Putamen (tissue), 1 donor: ENCODE measurements around the gene FAM174A.

Source experiments
- DNase-seq: peaks from one replicate; pipeline ENCODE4 v3.0.0-alpha.2; 2016; ENCODE audit warnings: low spot score

The FAM174A gene

DNA sequence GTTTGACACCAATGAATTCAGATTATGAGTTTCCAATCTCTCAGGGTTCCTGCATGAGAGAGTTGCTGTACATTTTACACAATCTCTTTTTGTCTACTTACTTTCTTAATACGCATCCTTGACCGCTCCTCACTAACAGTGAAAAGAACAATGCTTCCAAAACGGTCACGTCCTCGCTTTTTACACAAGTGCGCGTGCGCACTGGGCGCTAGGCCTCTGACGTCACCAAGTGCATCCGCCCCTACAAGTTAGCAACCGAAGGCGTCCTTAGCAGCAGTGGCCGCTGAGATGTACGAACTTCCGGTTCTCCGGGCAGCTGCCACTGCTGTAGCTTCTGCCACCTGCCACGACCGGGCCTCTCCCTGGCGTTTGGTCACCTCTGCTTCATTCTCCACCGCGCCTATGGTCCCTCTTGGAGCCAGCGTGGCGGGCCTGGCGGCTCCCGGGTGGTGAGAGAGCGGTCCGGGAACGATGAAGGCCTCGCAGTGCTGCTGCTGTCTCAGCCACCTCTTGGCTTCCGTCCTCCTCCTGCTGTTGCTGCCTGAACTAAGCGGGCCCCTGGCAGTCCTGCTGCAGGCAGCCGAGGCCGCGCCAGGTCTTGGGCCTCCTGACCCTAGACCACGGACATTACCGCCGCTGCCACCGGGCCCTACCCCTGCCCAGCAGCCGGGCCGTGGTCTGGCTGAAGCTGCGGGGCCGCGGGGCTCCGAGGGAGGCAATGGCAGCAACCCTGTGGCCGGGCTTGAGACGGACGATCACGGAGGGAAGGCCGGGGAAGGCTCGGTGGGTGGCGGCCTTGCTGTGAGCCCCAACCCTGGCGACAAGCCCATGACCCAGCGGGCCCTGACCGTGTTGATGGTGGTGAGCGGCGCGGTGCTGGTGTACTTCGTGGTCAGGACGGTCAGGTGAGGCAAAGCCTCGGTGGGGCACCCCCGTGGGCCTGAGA lies at the start of gene FAM174A:
Gene FAM174A (plus strand): TSS at position 315 of the 946 bp plus-strand sequence. CDS start 157 bp downstream, at position 472.
- peak; percentile 96 for DNase-seq

DNA sequence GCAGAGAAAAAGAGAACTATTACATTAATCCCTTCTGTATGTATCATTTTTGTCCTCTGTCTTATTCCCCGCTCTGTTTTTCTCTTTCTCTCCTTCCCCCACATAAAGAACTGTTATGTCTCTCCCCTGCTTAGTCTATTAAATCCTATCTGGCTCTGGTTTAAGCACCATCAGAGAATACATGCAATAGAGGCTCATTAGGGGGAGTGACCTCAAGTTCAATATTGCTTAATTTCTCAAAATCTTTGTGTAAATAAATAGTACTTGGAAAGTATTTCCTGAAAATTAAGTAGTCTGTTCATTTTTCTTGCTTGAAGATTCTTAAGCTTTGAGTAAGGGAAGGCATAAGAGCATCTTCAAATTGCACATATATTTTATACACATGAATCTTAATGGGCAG lies 41.2 kb upstream of the FAM174A start:
- no peak for DNase-seq

DNA sequence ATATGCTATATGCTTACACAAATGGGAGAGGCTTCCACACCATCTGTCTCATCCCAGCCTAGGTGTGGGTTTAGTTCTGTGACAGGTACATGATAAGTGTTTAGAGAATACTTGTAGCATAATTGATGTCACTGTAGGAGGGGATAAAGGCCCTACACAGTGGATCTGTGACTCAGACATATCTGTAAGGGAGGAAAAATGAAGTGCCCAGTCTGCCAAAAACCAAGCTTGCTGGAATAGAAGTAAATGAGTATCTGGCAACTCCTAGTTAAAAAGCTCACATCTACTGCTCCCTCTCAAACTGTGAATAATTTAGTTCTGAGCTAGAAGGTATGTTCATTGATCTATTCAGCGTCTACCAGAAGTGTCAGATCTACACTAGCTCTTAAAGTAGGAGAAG lies 38.9 kb upstream of the FAM174A start:
- DNase-seq: no peak

DNA sequence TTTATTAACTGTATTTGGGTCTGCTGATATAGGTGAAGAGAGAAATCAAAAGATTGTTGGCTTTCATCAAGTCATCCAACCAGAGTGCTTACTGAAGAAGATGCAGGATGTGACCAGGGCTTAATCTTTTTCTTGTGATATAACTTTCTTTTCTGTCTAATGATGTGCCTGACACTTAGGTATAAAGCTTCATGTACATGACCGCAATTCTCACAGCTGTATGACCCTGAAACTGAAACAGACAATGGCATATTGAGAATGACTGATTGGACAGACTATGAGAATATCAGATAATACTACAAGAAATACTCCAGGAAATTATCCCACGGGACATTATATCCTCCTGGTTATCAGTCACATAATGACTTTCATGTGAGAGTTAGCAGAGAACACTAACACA lies 32.5 kb upstream of the FAM174A start:
- no peak for DNase-seq

DNA sequence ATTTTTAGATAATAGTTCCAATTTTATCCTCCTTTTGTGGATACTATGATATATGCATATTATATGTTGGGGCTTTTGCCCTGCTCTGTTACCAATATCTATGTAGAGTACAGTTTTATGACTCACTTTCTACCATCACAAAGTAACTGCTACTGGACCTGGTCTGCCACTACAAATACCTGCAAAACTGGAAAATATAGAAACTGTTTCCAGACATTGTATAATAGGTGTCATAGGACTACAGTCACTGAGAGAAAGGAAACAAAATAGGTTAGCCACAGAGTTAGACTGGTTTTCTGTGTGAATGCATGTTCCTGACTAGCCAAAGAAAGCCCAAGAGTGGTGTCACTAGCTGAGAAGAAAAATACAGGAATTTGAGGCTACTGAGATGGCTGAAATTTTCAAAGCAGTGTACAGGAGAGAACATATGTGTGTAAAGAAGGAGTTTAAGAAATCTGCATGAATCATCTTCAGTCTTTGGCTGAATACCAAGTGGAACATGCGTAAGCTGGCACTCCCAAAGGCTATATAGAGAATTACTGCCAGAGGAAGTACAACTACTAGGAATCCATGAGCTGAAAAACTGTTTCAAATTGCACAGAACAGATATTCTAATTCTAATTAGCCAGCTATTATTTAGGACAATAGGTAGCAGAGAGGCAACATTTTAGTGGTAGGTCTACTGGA lies 29.0 kb upstream of the FAM174A start:
- DNase-seq: no peak

DNA sequence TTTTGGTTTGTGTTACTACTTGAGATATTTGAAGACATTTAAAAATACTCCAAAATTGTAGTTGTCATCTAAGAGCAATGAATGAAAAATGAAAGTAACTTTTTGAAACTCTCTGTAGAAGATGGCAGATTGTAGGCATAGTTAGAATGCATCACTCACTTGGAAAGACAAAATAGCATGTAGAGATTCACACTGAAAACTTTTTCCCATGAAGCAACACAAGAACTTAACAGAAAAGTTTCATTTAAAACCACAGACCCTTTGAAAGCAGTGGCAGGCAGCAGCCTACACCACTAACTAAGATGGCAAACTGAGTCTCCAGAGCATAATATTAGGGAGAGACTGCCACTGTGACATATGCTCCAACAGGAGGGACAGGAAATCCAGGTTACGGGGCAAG lies 18.9 kb upstream of the FAM174A start:
- DNase-seq: no peak

DNA sequence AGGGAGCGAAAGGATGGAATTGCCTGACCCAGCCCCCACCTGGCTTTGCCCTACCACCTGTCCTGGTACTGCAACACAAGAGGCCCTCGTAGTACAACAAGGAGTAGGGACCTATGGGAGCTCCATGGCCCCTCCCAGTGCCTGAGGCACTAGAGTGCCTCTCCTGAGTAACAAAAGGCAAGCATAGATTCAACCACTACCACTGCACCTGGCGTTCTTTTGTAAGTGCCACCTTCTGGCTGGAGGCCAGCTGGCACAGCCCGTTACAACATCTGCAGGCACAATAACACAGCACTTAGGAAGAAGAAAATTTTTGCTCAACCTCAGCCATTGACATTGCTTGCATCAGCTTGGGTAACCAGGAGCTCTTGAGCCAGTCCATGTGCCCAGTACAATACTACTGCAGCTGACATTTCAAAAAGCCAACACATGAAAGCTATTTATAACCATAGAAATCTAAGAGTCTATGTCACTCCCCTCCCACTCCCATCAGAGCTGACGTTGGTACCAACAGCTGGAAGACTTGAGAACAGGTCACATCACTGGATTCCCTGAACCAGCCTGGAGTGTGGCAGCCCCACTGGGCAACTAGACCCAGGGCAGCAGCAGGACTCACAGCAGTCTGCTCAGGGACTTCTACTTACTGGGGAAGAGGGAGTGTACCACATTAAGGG lies 17.7 kb upstream of the FAM174A start:
- no peak for DNase-seq

DNA sequence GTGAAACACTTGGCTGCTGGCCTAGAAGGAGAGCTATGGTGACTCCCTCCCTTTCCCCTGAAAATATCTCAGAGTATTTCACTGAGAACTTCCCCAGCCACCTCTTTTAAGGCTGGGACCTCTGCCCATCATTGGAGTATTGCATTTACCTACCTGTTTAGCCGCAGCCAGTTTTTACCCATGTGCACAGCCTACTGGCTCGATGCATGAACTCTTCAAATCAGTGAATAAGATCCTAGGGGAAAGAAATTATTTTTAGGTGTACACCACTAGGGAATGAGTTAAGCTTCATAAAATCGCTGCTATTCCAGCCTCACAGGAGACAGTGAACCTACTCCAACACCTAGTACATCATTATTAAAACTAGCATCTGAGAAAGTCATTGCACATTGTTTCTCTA lies 16.8 kb upstream of the FAM174A start:
- no peak for DNase-seq

DNA sequence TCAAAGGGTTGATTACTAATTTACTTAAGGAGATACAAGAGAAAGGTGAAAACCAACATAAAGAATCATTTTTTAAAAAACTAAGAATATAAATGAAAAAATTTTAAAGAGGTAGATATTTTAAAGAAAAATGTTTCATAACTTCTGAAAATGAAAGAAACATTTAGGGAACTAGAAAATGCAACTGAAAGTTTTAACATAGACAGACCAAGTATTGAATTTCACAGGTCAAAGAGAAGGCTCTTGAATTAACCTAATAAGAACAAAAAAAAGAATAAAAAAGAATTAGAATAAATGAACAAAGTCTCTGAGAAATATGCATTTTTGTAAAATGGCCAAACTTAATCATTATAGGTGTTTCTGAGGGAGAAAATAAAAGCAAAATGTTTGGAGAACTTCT lies 16.1 kb upstream of the FAM174A start:
- no peak for DNase-seq

DNA sequence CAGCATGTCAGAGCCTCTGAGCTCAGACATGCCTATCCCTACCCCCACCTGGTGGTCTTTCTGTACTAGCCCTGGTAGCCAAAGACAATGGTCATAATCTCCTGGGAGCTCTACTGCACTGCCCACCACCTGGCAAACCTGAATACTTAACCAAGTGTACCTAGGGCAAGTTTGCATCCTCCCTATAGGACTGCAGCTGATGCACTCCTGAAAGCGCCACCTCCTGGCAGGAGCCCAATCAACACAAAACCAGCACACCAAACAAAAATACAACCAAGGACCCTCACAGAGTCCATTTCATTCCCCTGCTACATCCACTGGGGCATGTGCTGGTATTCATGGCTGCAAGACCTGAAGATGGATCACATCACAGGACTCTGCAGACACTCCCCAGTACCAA lies 14.8 kb upstream of the FAM174A start:
- no peak for DNase-seq

DNA sequence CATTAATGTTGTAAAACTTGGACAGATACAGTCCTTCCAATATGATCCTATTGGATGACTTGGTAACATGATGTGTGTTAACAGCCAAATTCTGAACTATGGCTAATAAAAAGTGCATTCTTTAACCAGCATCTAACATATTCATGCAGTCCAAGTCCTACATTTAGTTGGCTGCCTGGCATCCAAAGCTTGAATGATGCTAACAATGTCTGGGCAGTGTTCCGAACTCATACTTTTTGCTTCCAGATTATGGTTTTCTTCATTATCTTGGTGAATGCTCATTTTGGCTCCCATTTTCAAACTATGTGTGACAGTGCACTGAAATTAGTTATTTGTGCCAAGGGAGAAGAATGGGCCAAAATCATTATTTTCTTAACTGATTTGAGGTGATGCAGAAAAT lies 2.8 kb downstream of the FAM174A start:
- DNase-seq: no peak

DNA sequence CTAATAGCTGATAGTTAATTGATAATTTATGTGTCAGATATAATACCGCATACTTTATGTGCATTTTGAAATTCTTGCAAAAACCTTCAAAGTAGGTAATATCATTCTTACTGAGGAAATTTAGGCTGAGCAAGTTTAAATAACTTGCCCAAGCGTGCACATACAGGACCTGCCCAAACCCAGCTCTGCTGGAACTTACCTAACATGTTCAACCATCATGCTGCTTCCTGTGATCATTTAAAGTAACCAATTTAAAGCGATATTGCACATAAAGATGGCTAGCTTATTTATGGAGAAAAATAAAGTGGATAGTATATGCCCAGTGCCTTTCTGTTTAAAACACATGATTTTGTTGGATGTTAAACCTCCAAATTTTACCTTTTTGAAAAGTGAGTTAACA lies 4.3 kb downstream of the FAM174A start:
- DNase-seq: no peak

DNA sequence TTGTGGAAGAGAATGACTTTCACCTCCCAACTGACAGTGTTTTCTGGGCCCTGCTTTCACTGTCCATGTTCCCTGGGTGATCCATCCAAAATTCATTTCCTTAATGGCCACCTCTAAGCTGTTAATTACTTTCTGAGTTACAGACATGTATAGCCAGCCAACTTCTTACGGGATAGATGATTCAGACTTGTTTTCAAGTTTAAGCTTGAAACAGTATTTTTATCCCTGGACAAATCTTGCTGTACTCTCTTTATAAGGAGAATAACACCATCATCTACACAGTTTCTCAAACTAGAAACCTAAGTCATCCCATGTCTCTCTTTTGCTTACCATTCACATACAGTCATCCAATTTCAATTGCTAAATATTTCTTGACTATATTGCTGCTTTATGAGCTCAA lies 6.9 kb downstream of the FAM174A start:
- DNase-seq: no peak

DNA sequence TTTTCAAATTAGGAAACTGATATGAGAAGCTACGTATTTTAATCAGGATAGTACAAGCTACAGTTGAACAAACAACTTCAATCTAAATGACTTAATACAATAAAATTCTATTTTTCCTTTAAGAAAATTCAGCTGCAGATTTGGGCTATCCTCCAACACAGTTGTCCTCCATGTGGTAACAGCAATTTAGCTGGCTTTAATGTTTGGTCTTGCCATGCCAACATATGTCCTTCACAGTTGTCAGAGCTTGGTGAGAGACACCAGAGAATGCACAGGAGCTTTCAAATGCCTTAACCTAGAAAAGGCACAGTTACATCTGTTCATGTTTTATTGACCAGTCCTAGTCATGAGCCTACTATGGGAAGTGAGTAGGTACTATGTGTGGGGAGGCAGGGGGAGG lies 10.8 kb downstream of the FAM174A start:
- DNase-seq: no peak

DNA sequence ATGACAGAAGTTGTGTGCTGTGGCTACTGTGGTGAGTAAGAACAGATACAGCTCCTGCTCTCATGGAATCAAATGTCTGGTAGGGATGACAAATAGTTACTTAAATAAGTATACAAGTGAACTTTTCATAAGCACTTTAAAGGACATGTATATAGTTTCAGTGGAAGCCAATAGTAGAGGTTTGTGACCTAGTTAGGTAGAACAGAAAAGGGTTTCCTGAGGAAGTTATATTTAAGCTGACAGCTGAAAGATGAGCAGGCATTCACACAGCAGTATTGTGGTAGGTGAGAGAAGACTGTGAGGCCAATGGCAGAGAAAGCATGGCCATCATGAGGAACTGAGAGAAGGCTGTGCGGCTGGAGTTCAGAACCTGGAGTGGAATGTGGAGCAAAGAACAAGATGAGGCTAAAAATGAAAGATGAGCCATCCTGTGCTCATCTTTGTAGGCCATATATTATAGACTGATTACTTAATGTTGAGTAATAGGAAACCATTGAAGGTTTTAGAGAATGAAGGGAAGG lies 15.4 kb downstream of the FAM174A start:
- no peak for DNase-seq

DNA sequence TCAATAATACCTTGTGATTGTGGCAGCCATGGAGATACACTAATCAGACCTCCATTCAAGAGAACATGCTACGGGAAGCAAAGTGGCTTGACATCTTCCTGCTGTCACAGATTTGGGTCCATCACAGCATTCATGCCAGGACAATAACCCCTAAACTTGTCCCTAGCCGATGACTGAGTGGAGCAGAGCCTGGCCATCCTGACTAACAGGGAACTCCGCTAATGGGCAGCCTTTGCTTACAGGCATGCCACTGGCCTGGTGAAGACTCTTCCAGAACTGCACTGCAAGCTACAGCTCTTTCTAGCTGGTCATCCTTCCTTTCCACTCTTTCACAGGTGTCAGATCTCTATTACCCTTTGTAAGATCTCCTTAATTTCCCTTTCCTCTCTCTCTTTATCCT lies 16.0 kb downstream of the FAM174A start:
- no peak for DNase-seq

DNA sequence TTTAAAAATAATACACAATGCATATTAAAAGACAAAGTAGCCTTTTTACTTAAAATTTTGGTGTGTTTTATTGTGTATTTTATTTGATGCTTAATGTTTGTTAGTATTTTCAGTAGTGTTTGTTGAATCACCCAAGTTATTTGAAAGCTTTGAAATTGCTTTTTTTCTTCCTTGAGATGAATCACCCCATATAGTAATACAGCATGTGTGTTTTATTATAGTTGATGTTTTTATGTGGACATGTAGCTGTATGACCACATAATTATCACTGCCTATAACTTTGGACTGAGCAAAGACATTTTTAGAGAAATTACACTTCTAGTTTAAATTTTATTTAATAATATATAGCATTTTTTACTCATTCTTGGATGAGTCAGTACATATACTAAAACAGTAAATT lies 18.0 kb downstream of the FAM174A start:
- DNase-seq: no peak

DNA sequence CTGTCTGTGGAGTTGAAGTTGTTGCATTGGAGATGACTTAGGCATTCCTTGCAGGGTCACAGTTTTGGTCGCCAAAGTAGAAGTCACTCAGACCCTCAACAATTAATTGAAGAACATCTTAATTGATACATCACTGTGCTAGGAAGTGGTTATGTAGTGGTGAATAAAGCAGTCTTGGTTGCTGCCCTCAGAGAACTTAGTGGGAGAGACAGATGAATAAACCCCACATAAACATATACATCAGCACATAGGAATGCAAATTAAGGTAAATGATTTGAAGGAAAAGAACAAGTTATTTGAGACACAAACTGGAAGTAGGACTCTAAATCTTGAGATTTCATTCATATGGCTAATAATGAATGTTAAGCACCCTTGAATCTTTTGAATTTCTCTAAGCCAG lies 25.7 kb downstream of the FAM174A start:
- no peak for DNase-seq

DNA sequence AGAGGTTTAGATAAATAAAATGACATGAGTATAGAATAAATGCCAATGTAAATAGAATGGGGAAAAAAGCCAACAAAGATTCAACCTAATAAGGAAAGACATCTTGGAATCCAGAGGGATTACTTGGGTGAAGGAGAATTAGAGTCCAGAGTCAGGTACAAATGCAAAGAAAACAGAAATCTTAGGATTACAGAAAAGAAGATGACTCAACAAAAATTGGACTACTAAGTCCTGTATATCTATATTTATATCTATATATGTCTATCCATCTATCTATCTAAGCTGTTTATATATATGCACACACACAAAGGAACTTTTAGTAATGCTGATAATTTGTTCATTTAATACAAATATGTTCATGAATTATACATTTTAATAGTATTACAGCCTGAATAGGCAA lies 27.6 kb downstream of the FAM174A start:
- DNase-seq: no peak

DNA sequence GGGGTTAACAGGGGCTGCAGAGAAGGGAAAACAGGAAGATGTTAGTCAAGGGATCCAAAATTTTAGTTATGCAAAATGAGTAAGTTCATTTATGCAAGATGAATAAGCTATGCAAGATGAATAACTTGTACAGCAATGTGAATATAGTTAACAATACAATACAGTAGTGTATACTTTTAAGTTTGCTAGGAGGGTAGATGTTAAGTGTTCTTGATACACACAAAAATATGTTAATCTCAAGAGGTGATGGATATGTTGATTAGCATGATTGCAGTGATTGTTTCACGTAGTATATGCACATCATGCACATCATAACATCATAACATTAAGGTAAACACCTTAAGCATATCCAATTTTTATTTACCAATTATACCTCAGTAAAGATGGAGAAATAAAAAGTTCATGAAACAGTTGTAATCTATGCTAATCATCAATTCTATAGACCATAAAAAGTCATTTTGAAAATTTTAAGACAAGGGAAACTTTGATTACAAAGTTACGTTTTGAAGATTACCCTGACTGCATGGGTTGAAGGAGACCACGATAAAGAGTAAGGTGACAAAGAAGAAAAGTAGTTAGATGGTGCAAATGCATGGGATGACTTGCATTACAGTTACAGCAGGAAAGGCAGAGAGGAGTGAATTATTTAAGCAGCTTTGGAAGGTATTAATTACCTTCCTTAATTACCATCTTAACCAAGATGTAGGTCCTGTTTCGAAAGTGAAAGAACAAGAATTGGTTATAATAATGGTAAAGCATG lies 31.4 kb downstream of the FAM174A start:
- DNase-seq: no peak

DNA sequence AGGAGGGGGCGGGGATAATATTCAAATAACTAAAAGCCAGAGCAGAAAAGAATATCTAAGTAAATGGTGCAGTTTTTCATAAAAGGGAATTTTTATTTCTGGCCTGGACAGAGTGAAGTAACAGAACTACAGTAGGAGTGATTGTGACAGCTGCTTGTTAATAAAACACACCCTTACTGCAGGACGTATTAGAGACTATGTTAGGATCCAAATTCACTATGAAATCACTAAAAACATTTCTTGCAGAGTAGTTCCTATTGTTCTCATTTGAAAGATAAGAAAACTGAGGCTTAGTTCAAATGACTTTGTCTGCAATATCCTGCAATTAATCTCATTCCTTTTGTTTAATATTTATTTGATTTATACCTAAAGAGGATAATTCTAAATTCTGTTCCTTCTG lies 39.5 kb downstream of the FAM174A start:
- DNase-seq: no peak

DNA sequence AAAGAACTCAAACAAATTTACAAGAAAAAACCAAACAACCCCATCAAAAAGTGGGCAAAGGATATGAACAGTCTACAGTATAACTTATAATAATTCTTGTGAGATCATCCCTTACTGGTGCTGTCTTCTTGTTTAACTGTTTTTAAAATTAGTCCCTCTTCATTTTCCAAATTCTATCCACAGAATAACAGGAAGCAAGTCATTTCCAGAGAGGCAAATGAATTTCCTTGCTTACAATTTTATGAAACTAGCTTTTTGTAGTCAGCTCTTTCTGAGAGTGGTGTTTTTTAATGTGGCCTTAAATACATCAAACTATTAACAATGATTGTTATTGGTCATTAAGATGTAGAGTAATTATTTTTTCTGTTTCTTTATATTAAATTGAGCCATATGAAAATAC lies 40.6 kb downstream of the FAM174A start:
- DNase-seq: no peak
